ENCODE measurements around the gene NCBP3. TPM values are rescaled to one million over a fixed set of nuclear protein-coding genes. Genes with fewer than 3 reads are reported as not detected.
A peak's percentile ranks its signal among the peaks of the same experiment; 100 is the strongest.

The NCBP3 gene
- total RNA-seq, 1 experiment from 2014 or later = 17.0 TPM

GRCh38 chr17:3877220-3877619 lies 31.2 kb upstream of the NCBP3 start:
- Histone ChIP-seq H3K79me2 (ENCODE audit: low read length) (no peaks in the 10 kb centered on the region), H3K36me3 (ENCODE audit: insufficient read depth, low read length) (no peaks in the 10 kb centered on the region), H3K9me2 (replicated peaks; ENCODE audit: insufficient read depth, low read length) (no peaks in the 10 kb centered on the region), H3K4me2 (ENCODE audit: low read depth, low read length, poor library complexity, severe bottlenecking) (no peak overlapping the region), H3K9me3 (ENCODE audit: low read length) (no peaks in the 10 kb centered on the region), H2AFZ (ENCODE audit: low read length) (no peak overlapping the region), H4K20me1 (ENCODE audit: insufficient read depth, low read depth, low read length) (no peaks in the 10 kb centered on the region), H3K27ac (ENCODE audit: low read length) (no peak overlapping the region), H3K27me3 (ENCODE audit: low read length) (no peaks in the 10 kb centered on the region), H3K4me3 (ENCODE audit: low read length) (no peak overlapping the region), H3K4me1 (ENCODE audit: low read length) (no peaks in the 10 kb centered on the region), H3K9ac (ENCODE audit: low read length) (no peak overlapping the region)
- no peak for DNase-seq

GRCh38 chr17:3875317-3875716 lies 29.3 kb upstream of the NCBP3 start:
- no peaks in the 10 kb centered on the region for H3K79me2 ChIP-seq (ENCODE audit: low read length)
- no peaks in the 10 kb centered on the region for H3K9me3 ChIP-seq (ENCODE audit: low read length)
- H3K36me3 ChIP-seq (ENCODE audit: insufficient read depth, low read length) = no peaks in the 10 kb centered on the region
- no peak overlapping the region for H3K4me2 ChIP-seq (ENCODE audit: low read depth, low read length, poor library complexity, severe bottlenecking)
- no peak overlapping the region for H3K27ac ChIP-seq (ENCODE audit: low read length)
- no peaks in the 10 kb centered on the region for H3K4me1 ChIP-seq (ENCODE audit: low read length)
- no peak for DNase-seq
- H3K9me2 ChIP-seq (replicated peaks; ENCODE audit: insufficient read depth, low read length) = no peaks in the 10 kb centered on the region
- H3K4me3 ChIP-seq (ENCODE audit: low read length) = no peak overlapping the region
- H2AFZ ChIP-seq (ENCODE audit: low read length) = no peak overlapping the region
- no peak overlapping the region for H3K9ac ChIP-seq (ENCODE audit: low read length)
- no peaks in the 10 kb centered on the region for H3K27me3 ChIP-seq (ENCODE audit: low read length)
- no peaks in the 10 kb centered on the region for H4K20me1 ChIP-seq (ENCODE audit: insufficient read depth, low read depth, low read length)

- Histone ChIP-seq H3K4me2 (ENCODE audit: low read depth, low read length, poor library complexity, severe bottlenecking) (no peak overlapping the region), H3K4me1 (ENCODE audit: low read length) (no peaks in the 10 kb centered on the region), H3K9me3 (ENCODE audit: low read length) (no peaks in the 10 kb centered on the region), H3K36me3 (ENCODE audit: insufficient read depth, low read length) (no peaks in the 10 kb centered on the region), H2AFZ (ENCODE audit: low read length) (no peak overlapping the region), H3K9me2 (replicated peaks; ENCODE audit: insufficient read depth, low read length) (no peaks in the 10 kb centered on the region), H3K79me2 (ENCODE audit: low read length) (no peaks in the 10 kb centered on the region), H3K27ac (ENCODE audit: low read length) (no peak overlapping the region), H3K27me3 (ENCODE audit: low read length) (no peaks in the 10 kb centered on the region), H3K9ac (ENCODE audit: low read length) (no peak overlapping the region), H4K20me1 (ENCODE audit: insufficient read depth, low read depth, low read length) (no peaks in the 10 kb centered on the region), H3K4me3 (ENCODE audit: low read length) (no peak overlapping the region)
- DNase-seq = no peak
These were observed 27.8 kb upstream of the NCBP3 start for GRCh38 chr17:3873862-3874261.

GRCh38 chr17:3870871-3871306 lies 24.8 kb upstream of the NCBP3 start:
- H3K4me1 ChIP-seq (ENCODE audit: low read length) = no peaks in the 10 kb centered on the region
- no peaks in the 10 kb centered on the region for H3K27me3 ChIP-seq (ENCODE audit: low read length)
- no peak overlapping the region for H3K4me3 ChIP-seq (ENCODE audit: low read length)
- H4K20me1 ChIP-seq (ENCODE audit: insufficient read depth, low read depth, low read length) = no peaks in the 10 kb centered on the region
- no peaks in the 10 kb centered on the region for H3K79me2 ChIP-seq (ENCODE audit: low read length)
- H3K9me2 ChIP-seq (replicated peaks; ENCODE audit: insufficient read depth, low read length) = no peaks in the 10 kb centered on the region
- H3K9me3 ChIP-seq (ENCODE audit: low read length) = no peaks in the 10 kb centered on the region
- DNase-seq = no peak
- no peak overlapping the region for H2AFZ ChIP-seq (ENCODE audit: low read length)
- no peak overlapping the region for H3K9ac ChIP-seq (ENCODE audit: low read length)
- H3K4me2 ChIP-seq (ENCODE audit: low read depth, low read length, poor library complexity, severe bottlenecking) = no peak overlapping the region
- H3K36me3 ChIP-seq (ENCODE audit: insufficient read depth, low read length) = no peaks in the 10 kb centered on the region
- no peak overlapping the region for H3K27ac ChIP-seq (ENCODE audit: low read length)

- DNase-seq = no peak
- Histone ChIP-seq H3K4me3 (ENCODE audit: low read length) (no peak overlapping the region), H3K36me3 (ENCODE audit: insufficient read depth, low read length) (no peaks in the 10 kb centered on the region), H3K9me3 (ENCODE audit: low read length) (no peaks in the 10 kb centered on the region), H3K9me2 (replicated peaks; ENCODE audit: insufficient read depth, low read length) (no peaks in the 10 kb centered on the region), H3K27ac (ENCODE audit: low read length) (no peak overlapping the region), H3K79me2 (ENCODE audit: low read length) (no peaks in the 10 kb centered on the region), H3K4me2 (ENCODE audit: low read depth, low read length, poor library complexity, severe bottlenecking) (no peak overlapping the region), H3K4me1 (ENCODE audit: low read length) (peaks cover 12% of the 10 kb centered on the region), H3K9ac (ENCODE audit: low read length) (no peak overlapping the region), H2AFZ (ENCODE audit: low read length) (no peak overlapping the region), H3K27me3 (ENCODE audit: low read length) (no peaks in the 10 kb centered on the region), H4K20me1 (ENCODE audit: insufficient read depth, low read depth, low read length) (no peaks in the 10 kb centered on the region)
These were observed 21.6 kb upstream of the NCBP3 start for GRCh38 chr17:3867606-3868005.

GRCh38 chr17:3867106-3867505 lies 21.1 kb upstream of the NCBP3 start:
- no peak overlapping the region for H2AFZ ChIP-seq (ENCODE audit: low read length)
- H3K36me3 ChIP-seq (ENCODE audit: insufficient read depth, low read length) = no peaks in the 10 kb centered on the region
- H3K27me3 ChIP-seq (ENCODE audit: low read length) = no peaks in the 10 kb centered on the region
- no peak for DNase-seq
- no peak overlapping the region for H3K4me2 ChIP-seq (ENCODE audit: low read depth, low read length, poor library complexity, severe bottlenecking)
- no peaks in the 10 kb centered on the region for H3K9me2 ChIP-seq (replicated peaks; ENCODE audit: insufficient read depth, low read length)
- peaks cover 12% of the 10 kb centered on the region for H3K4me1 ChIP-seq (ENCODE audit: low read length)
- H4K20me1 ChIP-seq (ENCODE audit: insufficient read depth, low read depth, low read length) = no peaks in the 10 kb centered on the region
- no peaks in the 10 kb centered on the region for H3K79me2 ChIP-seq (ENCODE audit: low read length)
- H3K9ac ChIP-seq (ENCODE audit: low read length) = no peak overlapping the region
- H3K27ac ChIP-seq (ENCODE audit: low read length) = no peak overlapping the region
- H3K4me3 ChIP-seq (ENCODE audit: low read length) = no peak overlapping the region
- no peaks in the 10 kb centered on the region for H3K9me3 ChIP-seq (ENCODE audit: low read length)

GRCh38 chr17:3866276-3866675 lies 20.2 kb upstream of the NCBP3 start:
- Histone ChIP-seq H3K9me3 (ENCODE audit: low read length) (no peaks in the 10 kb centered on the region), H4K20me1 (ENCODE audit: insufficient read depth, low read depth, low read length) (no peaks in the 10 kb centered on the region), H3K79me2 (ENCODE audit: low read length) (no peaks in the 10 kb centered on the region), H3K27ac (ENCODE audit: low read length) (no peak overlapping the region), H3K9ac (ENCODE audit: low read length) (no peak overlapping the region), H3K9me2 (replicated peaks; ENCODE audit: insufficient read depth, low read length) (no peaks in the 10 kb centered on the region), H3K4me1 (ENCODE audit: low read length) (peaks cover 12% of the 10 kb centered on the region), H3K36me3 (ENCODE audit: insufficient read depth, low read length) (no peaks in the 10 kb centered on the region), H3K4me3 (ENCODE audit: low read length) (no peak overlapping the region), H3K4me2 (ENCODE audit: low read depth, low read length, poor library complexity, severe bottlenecking) (no peak overlapping the region), H2AFZ (ENCODE audit: low read length) (no peak overlapping the region), H3K27me3 (ENCODE audit: low read length) (no peaks in the 10 kb centered on the region)
- DNase-seq = no peak

GRCh38 chr17:3865176-3865575 lies 19.1 kb upstream of the NCBP3 start:
- Histone ChIP-seq H3K4me2 (ENCODE audit: low read depth, low read length, poor library complexity, severe bottlenecking) (no peak overlapping the region), H3K4me3 (ENCODE audit: low read length) (no peak overlapping the region), H3K4me1 (ENCODE audit: low read length) (peaks cover 12% of the 10 kb centered on the region), H3K36me3 (ENCODE audit: insufficient read depth, low read length) (no peaks in the 10 kb centered on the region), H2AFZ (ENCODE audit: low read length) (no peak overlapping the region), H3K9ac (ENCODE audit: low read length) (peak overlapping the region; percentile 6; the same call in 1 of the 2 replicates), H3K27ac (ENCODE audit: low read length) (no peak overlapping the region), H3K27me3 (ENCODE audit: low read length) (no peaks in the 10 kb centered on the region), H3K9me2 (replicated peaks; ENCODE audit: insufficient read depth, low read length) (no peaks in the 10 kb centered on the region), H3K9me3 (ENCODE audit: low read length) (no peaks in the 10 kb centered on the region), H3K79me2 (ENCODE audit: low read length) (no peaks in the 10 kb centered on the region), H4K20me1 (ENCODE audit: insufficient read depth, low read depth, low read length) (no peaks in the 10 kb centered on the region)
- DNase-seq = no peak

GRCh38 chr17:3864534-3864933 lies 18.5 kb upstream of the NCBP3 start:
- H3K9me3 ChIP-seq (ENCODE audit: low read length) = no peaks in the 10 kb centered on the region
- H3K36me3 ChIP-seq (ENCODE audit: insufficient read depth, low read length) = no peaks in the 10 kb centered on the region
- H3K4me2 ChIP-seq (ENCODE audit: low read depth, low read length, poor library complexity, severe bottlenecking) = no peak overlapping the region
- no peaks in the 10 kb centered on the region for H3K9me2 ChIP-seq (replicated peaks; ENCODE audit: insufficient read depth, low read length)
- H2AFZ ChIP-seq (ENCODE audit: low read length) = no peak overlapping the region
- no peaks in the 10 kb centered on the region for H4K20me1 ChIP-seq (ENCODE audit: insufficient read depth, low read depth, low read length)
- no peaks in the 10 kb centered on the region for H3K79me2 ChIP-seq (ENCODE audit: low read length)
- DNase-seq = no peak
- H3K27ac ChIP-seq (ENCODE audit: low read length) = no peak overlapping the region
- peaks cover 12% of the 10 kb centered on the region for H3K4me1 ChIP-seq (ENCODE audit: low read length)
- no peaks in the 10 kb centered on the region for H3K27me3 ChIP-seq (ENCODE audit: low read length)
- H3K9ac ChIP-seq (ENCODE audit: low read length) = no peak overlapping the region
- no peak overlapping the region for H3K4me3 ChIP-seq (ENCODE audit: low read length)

Data from Karpas-422 (cell line).